Testis (tissue), 3 donors: ENCODE measurements around the gene FAM50B. TPM values are rescaled to one million over a fixed set of nuclear protein-coding genes. Genes with fewer than 3 reads are reported as not detected.

Experiments
- DNase-seq: peaks from one replicate; pipeline ENCODE4 v3.0.0-alpha.2; 2019
- H3K27ac ChIP-seq, 2 donors: fragments of 200-600 bp; sonication (generic); one replicate each; pipeline ENCODE4 v1.5.1; 2019
- H3K27me3 ChIP-seq: fragments of 200-600 bp; sonication (generic); one replicate; pipeline ENCODE4 v1.5.1; 2019
- H3K36me3 ChIP-seq: fragments of 200-600 bp; sonication (generic); one replicate; pipeline ENCODE4 v1.5.1; 2017; ENCODE audit warnings: low read depth; ENCODE audit errors: missing control alignments
- H3K4me1 ChIP-seq: fragments of 200-600 bp; sonication (generic); one replicate; pipeline ENCODE4 v1.5.1; 2019
- H3K4me3 ChIP-seq, 2 donors: fragments of 200-600 bp; sonication (generic); one replicate each; pipeline ENCODE4 v1.5.1; 2017 to 2019
- H3K9me3 ChIP-seq: fragments of 200-600 bp; sonication (generic); one replicate; pipeline ENCODE4 v1.5.1; 2017
- CTCF ChIP-seq, 3 experiments: fragments of 450-650 bp in 2 of 3; fragments of 200-600 bp in 1 of 3; sonication (generic) in 1 of 3; IDR thresholded peaks; one replicate each; pipeline ENCODE4 v1.5.1; 2016 to 2019; ENCODE audit warnings: antibody characterized with exemption in 3 of 3, mild to moderate bottlenecking in 2 of 3, moderate library complexity in 1 of 3
- POLR2A ChIP-seq: fragments of 450-650 bp; IDR thresholded peaks from one replicate; pipeline ENCODE4 v1.6.1; 2017; ENCODE audit warnings: antibody characterized with exemption, mild to moderate bottlenecking, moderate library complexity
- WGBS, 2 donors: methylation state at CpG; one replicate each; pipeline ENCODE4 v1.1.5; 2018; 5-methylcytosine and 5-hydroxymethylcytosine counted together
- intact Hi-C: fragments of 100-400 bp; cut with DNase I; formaldehyde crosslinking; loops from one replicate; pipeline ENCODE4 v1.15.1; 2023; ENCODE audit warnings: low total_unique reads
- polyA plus RNA-seq: library from polyadenylated mRNA; stranded (reverse); fragments of 350-450 nt; fragmentation: Illumina TruSeq; extraction: RNeasy Lipid Tissue Mini Kit (QIAGEN cat#74804); gene quantifications from one replicate; pipeline ENCODE4 v1.2.3, GENCODE V29; 2014; ENCODE audit warnings: low read depth, low replicate concordance; ENCODE audit not compliant: insufficient read depth
- total RNA-seq, 2 donors: library from RNA; depleted of rRNA; stranded (reverse); fragments of >200 nt; gene quantifications; one replicate each; pipeline ENCODE4 v1.2.3, GENCODE V29; 2016

Gene FAM50B
- total and polyA plus RNA-seq, 3 donors from 2014 or later = 24.5 to 38.6 (median 27.4) TPM

- no peak overlapping the region for H3K27ac ChIP-seq
- TF ChIP-seq POLR2A = no peak
- TF ChIP-seq CTCF (IDR thresholded peaks at IDR 0.05) = no peak
- intact Hi-C loops = no loop called here
- H3K27me3 ChIP-seq = no peaks in the 10 kb centered on the region
- no peak overlapping the region for H3K4me3 ChIP-seq
- H3K36me3 ChIP-seq = no peaks in the 10 kb centered on the region
- no peak for DNase-seq
- no peaks in the 10 kb centered on the region for H3K9me3 ChIP-seq
- H3K4me1 ChIP-seq = peaks cover 4% of the 10 kb centered on the region
- 93 to 94% methylated on average over 13 of the region's 13 CpGs for WGBS, 2 donors
Measured at GRCh38 chr6:3881711-3882421, 32.7 kb downstream of the FAM50B start.

- 67 to 86% methylated on average over 3 of the region's 3 CpGs for WGBS, 2 donors
- intact Hi-C loops = no loop called here
- Histone ChIP-seq H3K27me3 (no peaks in the 10 kb centered on the region), H3K4me3 (no peak overlapping the region), H3K36me3 (no peaks in the 10 kb centered on the region), H3K9me3 (no peaks in the 10 kb centered on the region), H3K27ac (no peak overlapping the region), H3K4me1 (peaks cover 4% of the 10 kb centered on the region)
- TF ChIP-seq POLR2A (no peak), CTCF (IDR thresholded peaks at IDR 0.05) (no peak)
- DNase-seq = no peak
Measured at GRCh38 chr6:3882431-3882830, 33.3 kb downstream of the FAM50B start.

GRCh38 chr6:3882866-3883265 is 33.7 kb downstream of the FAM50B start:
- no peak for TF ChIP-seq POLR2A
- TF ChIP-seq CTCF (IDR thresholded peaks at IDR 0.05) = no peak
- H3K27me3 ChIP-seq = no peaks in the 10 kb centered on the region
- intact Hi-C loops = no loop called here
- no peaks in the 10 kb centered on the region for H3K9me3 ChIP-seq
- no peak overlapping the region for H3K4me3 ChIP-seq
- no peaks in the 10 kb centered on the region for H3K36me3 ChIP-seq
- no peak for DNase-seq
- WGBS, 2 donors = 60 to 62% methylated on average over 5 of the region's 5 CpGs
- H3K4me1 ChIP-seq = peaks cover 4% of the 10 kb centered on the region
- H3K27ac ChIP-seq = peak overlapping the region in 1 of 2 donors; percentile 10

- Histone ChIP-seq H3K4me1 (peaks cover 4% of the 10 kb centered on the region), H3K27me3 (no peaks in the 10 kb centered on the region), H3K27ac (no peak overlapping the region), H3K9me3 (no peaks in the 10 kb centered on the region), H3K36me3 (no peaks in the 10 kb centered on the region), H3K4me3 (no peak overlapping the region)
- TF ChIP-seq CTCF (IDR thresholded peaks at IDR 0.05) = no peak
- no peak for TF ChIP-seq POLR2A
- 49 to 55% methylated on average over 6 of the region's 6 CpGs for WGBS, 2 donors
- intact Hi-C loops = no loop called here
- no peak for DNase-seq
Measured at GRCh38 chr6:3884007-3884745, 35.0 kb downstream of the FAM50B start.
